Sigmoid colon (tissue), 7 donors: ENCODE results near the gene FGF5. TPM values are rescaled to one million over a fixed set of nuclear protein-coding genes. Genes with fewer than 3 reads are reported as not detected.

Source experiments
- DNase-seq: peaks from one replicate; pipeline ENCODE4 v3.0.0-alpha.2; 2019
- H3K27ac ChIP-seq, 4 donors: fragments of 200-600 bp; sonication (generic); one replicate each; pipeline ENCODE4 v1.5.1; 2016 to 2019; ENCODE audit warnings: mild to moderate bottlenecking in 1 of 4
- H3K27me3 ChIP-seq, 3 donors: fragments of 200-600 bp; sonication (generic); one replicate each; pipeline ENCODE4 v1.5.1; 2019; ENCODE audit warnings: mild to moderate bottlenecking in 1 of 3
- H3K36me3 ChIP-seq, 4 donors: fragments of 200-600 bp; sonication (generic); one replicate each; pipeline ENCODE4 v1.5.1; 2016 to 2019
- H3K4me1 ChIP-seq, 4 donors: fragments of 200-600 bp; sonication (generic); one replicate each; pipeline ENCODE4 v1.5.1; 2017 to 2019
- H3K4me3 ChIP-seq, 4 donors: fragments of 200-600 bp; sonication (generic); one replicate each; pipeline ENCODE4 v1.5.1; 2017 to 2019; ENCODE audit warnings: mild to moderate bottlenecking in 2 of 4, moderate library complexity in 1 of 4
- H3K9me3 ChIP-seq, 4 donors: fragments of 200-600 bp in 3 of 4; sonication (generic) in 3 of 4; one replicate each; pipeline versions ENCODE4 v1.5.1 to v1.6.1; 2013 to 2019
- CTCF ChIP-seq, 4 experiments: fragments of 450-650 bp in 3 of 4; fragments of 200-600 bp in 1 of 4; IDR thresholded peaks; one replicate each; pipeline ENCODE4 v1.5.1; 2016 to 2019; ENCODE audit warnings: antibody characterized with exemption in 4 of 4, mild to moderate bottlenecking in 3 of 4, moderate library complexity in 2 of 4
- EP300 ChIP-seq, 4 donors: sonication (generic); formaldehyde crosslinking; IDR thresholded peaks; one replicate each; pipeline ENCODE4 v1.6.1; 2017; ENCODE audit warnings: antibody characterized with exemption in 4 of 4
- POLR2A ChIP-seq, 2 donors: fragments of 450-650 bp; IDR thresholded peaks; one replicate each; pipeline ENCODE4 v1.6.1; 2016; ENCODE audit warnings: antibody characterized with exemption in 2 of 2, mild to moderate bottlenecking in 2 of 2, moderate library complexity in 2 of 2
- POLR2AphosphoS5 ChIP-seq, 4 donors: sonication (generic); formaldehyde crosslinking; IDR thresholded peaks; one replicate each; pipeline ENCODE4 v1.6.1; 2017; ENCODE audit warnings: antibody characterized with exemption in 4 of 4
- WGBS, 2 donors: extraction: QIAGEN DNeasy Blood & Tissue Kit; methylation state at CpG; one replicate each; pipeline ENCODE4 v1.1.7; 2013; 5-methylcytosine and 5-hydroxymethylcytosine counted together
- intact Hi-C: fragments of 100-400 bp; cut with DNase I; formaldehyde crosslinking; loops from one replicate; pipeline ENCODE4 v1.15.1; 2023
- polyA plus RNA-seq, 3 donors: library from polyadenylated mRNA; stranded (reverse); fragments of 200-250 nt; gene quantifications; one replicate each; pipeline ENCODE4 v1.2.3, GENCODE V29; 2013
- total RNA-seq, 4 donors: library from RNA; depleted of rRNA; stranded (reverse); fragments of >200 nt; gene quantifications; one replicate each; pipeline ENCODE4 v1.1.0, GENCODE V29; 2016
- donor health status: healthy with polysubstance abuse.
- donor health status: Bipolar disorder and iron deficiency.
- donor health status: healthy.

FGF5 gene, protein sequence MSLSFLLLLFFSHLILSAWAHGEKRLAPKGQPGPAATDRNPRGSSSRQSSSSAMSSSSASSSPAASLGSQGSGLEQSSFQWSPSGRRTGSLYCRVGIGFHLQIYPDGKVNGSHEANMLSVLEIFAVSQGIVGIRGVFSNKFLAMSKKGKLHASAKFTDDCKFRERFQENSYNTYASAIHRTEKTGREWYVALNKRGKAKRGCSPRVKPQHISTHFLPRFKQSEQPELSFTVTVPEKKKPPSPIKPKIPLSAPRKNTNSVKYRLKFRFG
- total RNA-seq (1 to 10 TPM in 3 of 4 donors, under 1 TPM in 1; 0.33 to 6.2 (median 1.1) TPM), polyA plus RNA-seq (under 1 TPM in 1 of 3 donors, not detected in 2; 0.03 TPM)

GRCh38 chr4:80266253-80266901 lies at the start of gene FGF5:
Gene FGF5, plus strand, starts transcription at chr4:80266664. Its CDS starts 161 bp downstream, at chr4:80266825.
- peak within 1 kb of the TSS; percentile 48 to 76 (median 66) for H3K4me3 ChIP-seq
- peaks cover 0 to 32% (median 0%) of the 10 kb centered on the region in 3 donors for H3K27me3 ChIP-seq
- H3K27ac ChIP-seq = peak within 1 kb of the TSS; percentile 75 to 89 (median 82)
- TF ChIP-seq POLR2A (IDR thresholded peaks at IDR 0.05) (peak; percentile 37 to 71), EP300 (IDR thresholded peaks at IDR 0.05) (no peak), POLR2AphosphoS5 (IDR thresholded peaks at IDR 0.05) (peak; percentile 11 to 84 (median 78))
- intact Hi-C loops = no loop called here
- H3K9me3 ChIP-seq = no peaks in the 10 kb centered on the region
- peak; percentile 86 for DNase-seq
- 1% methylated on average over 50 of the region's 50 CpGs for WGBS, 2 donors
- no peaks in the 10 kb centered on the region for H3K36me3 ChIP-seq
- H3K4me1 ChIP-seq = peaks cover 0 to 20% (median 12%) of the 10 kb centered on the region in 4 donors

- WGBS, 2 donors = 30 to 60% methylated on average over 5 of the region's 5 CpGs
- intact Hi-C loops = loop anchor here (5.0 kb wide), 1 partner anchor 118 kb away; the partner anchor contains the start of gene CFAP299
- Histone ChIP-seq H3K4me3 (no peak overlapping the region), H3K36me3 (no peaks in the 10 kb centered on the region), H3K27me3 (no peaks in the 10 kb centered on the region), H3K27ac (no peak overlapping the region), H3K9me3 (no peaks in the 10 kb centered on the region), H3K4me1 (no peaks in the 10 kb centered on the region)
- no peak for DNase-seq
- TF ChIP-seq CTCF (IDR thresholded peaks at IDR 0.05) = no peak
Observed at GRCh38 chr4:80219301-80220025, 47.0 kb upstream of the FGF5 start.

DNA sequence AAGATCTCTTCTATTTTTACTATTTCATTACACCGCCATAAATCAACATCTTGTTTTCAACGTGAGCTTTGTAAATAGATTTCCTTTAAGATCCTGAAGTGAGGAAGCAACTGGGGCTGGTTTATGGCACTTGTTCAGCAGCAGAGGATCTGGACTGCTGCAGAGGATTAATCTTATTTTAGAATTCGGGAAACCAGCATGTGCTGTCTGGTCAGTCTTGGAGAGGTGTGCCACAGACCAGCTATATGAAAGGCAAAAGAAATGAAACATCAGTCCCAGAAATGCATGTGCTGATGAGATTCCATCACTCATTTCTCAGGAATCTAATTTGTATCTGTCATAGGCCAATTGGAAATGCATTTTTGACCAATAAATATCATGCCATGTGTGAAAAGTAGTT lies 45.8 kb upstream of the FGF5 start:
- no peak for TF ChIP-seq POLR2AphosphoS5 (IDR thresholded peaks at IDR 0.05)
- no peak for TF ChIP-seq EP300 (IDR thresholded peaks at IDR 0.05)
- no peak for DNase-seq
- Histone ChIP-seq H3K36me3 (no peaks in the 10 kb centered on the region), H3K4me1 (no peaks in the 10 kb centered on the region), H3K27ac (no peak overlapping the region), H3K4me3 (no peak overlapping the region), H3K9me3 (no peaks in the 10 kb centered on the region), H3K27me3 (no peaks in the 10 kb centered on the region)
- intact Hi-C loops = loop anchor here (5.0 kb wide), 1 partner anchor 117 kb away; the partner anchor contains the start of gene CFAP299
- 11 to 33% methylated on average over 3 of the region's 3 CpGs for WGBS, 2 donors

GRCh38 chr4:80221161-80221560 lies 45.3 kb upstream of the FGF5 start:
- intact Hi-C loops = loop anchor here (5.0 kb wide), 1 partner anchor 116 kb away; the partner anchor contains the start of gene CFAP299
- Histone ChIP-seq H3K27me3 (no peaks in the 10 kb centered on the region), H3K4me3 (no peak overlapping the region), H3K36me3 (no peaks in the 10 kb centered on the region), H3K4me1 (no peaks in the 10 kb centered on the region), H3K27ac (no peak overlapping the region), H3K9me3 (no peaks in the 10 kb centered on the region)
- no peak for TF ChIP-seq POLR2A (IDR thresholded peaks at IDR 0.05)
- TF ChIP-seq CTCF (IDR thresholded peaks at IDR 0.05) = peak in 1 of 4 experiments; percentile 20
- DNase-seq = no peak

- no peaks in the 10 kb centered on the region for H3K4me1 ChIP-seq
- no peak for DNase-seq
- no peaks in the 10 kb centered on the region for H3K36me3 ChIP-seq
- no peaks in the 10 kb centered on the region for H3K27me3 ChIP-seq
- WGBS, 2 donors = 70 to 74% methylated on average over 2 of the region's 2 CpGs
- intact Hi-C loops = no loop called here
- H3K27ac ChIP-seq = no peak overlapping the region
- TF ChIP-seq POLR2AphosphoS5 (IDR thresholded peaks at IDR 0.05) (no peak), POLR2A (IDR thresholded peaks at IDR 0.05) (no peak), EP300 (IDR thresholded peaks at IDR 0.05) (no peak), CTCF (IDR thresholded peaks at IDR 0.05) (no peak)
- H3K9me3 ChIP-seq = no peaks in the 10 kb centered on the region
- no peak overlapping the region for H3K4me3 ChIP-seq
Observed at GRCh38 chr4:80225595-80225994, 40.9 kb upstream of the FGF5 start.
